KOPT-K1 (cell line): ENCODE data around the gene TTLL9.
"Not testable (repeated sequence)": the region's sequence is repeated elsewhere in the genome, so short reads cannot be mapped to it uniquely, and the experiment has no call there.

Experiments used
- H3K27ac ChIP-seq: fragments of 200-600 bp; sonication (generic); 2 replicates; pipeline ENCODE4 v1.5.1; 2016; ENCODE audit warnings: antibody characterized with exemption, mild to moderate bottlenecking, low read depth, low read length; ENCODE audit not compliant: poor library complexity, severe bottlenecking
- H3K36me3 ChIP-seq: fragments of 200-600 bp; sonication (generic); 2 replicates; pipeline ENCODE4 v1.5.1; 2017; ENCODE audit warnings: antibody characterized with exemption, mild to moderate bottlenecking, low read length, moderate library complexity; ENCODE audit not compliant: insufficient read depth
- H3K9me3 ChIP-seq: fragments of 200-600 bp; sonication (generic); 2 replicates; pipeline ENCODE4 v1.5.1; 2017; ENCODE audit warnings: antibody characterized with exemption, low read length, mild to moderate bottlenecking; ENCODE audit not compliant: insufficient read depth, poor library complexity, severe bottlenecking

The TTLL9 gene

GRCh38 chr20:31909253-31910070 is 39.0 kb downstream of the TTLL9 start:
- Histone ChIP-seq H3K9me3 (no peaks in the 10 kb centered on the region), H3K36me3 (no peaks in the 10 kb centered on the region), H3K27ac (no peak overlapping the region)

DNA sequence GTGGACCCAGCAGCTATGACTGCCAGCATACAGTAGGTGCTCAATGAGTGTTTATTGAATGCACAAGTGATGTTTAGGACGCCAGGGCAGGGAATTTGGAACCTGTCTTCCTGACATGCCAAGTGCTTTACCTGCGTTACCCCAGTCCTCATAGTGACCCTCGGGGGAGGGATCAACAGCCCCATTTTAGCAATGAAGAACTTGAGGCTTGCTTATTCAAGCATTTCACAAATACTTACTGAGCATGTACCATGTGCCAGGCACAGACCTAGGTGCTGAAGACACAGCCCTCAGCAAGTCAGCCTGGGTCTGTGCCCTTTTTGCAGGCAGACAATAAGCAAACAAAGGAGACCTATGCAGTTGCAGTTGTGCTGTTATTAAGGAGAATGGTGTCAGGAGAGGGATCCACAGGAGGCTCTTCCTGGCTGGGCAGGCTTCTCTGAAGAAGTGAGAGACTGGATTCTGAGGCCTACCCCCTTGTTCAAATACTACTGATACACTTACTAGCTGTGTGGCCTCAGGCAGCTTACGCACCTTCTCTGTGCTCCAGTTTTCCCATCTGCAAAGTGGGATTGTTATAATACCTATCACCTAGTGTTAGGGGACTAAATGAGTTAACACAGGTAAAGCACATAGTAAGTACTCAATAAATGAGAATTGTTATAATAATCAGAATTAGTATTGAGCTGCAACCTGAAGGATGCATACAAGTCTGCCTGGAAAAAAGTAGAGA is 39.8 kb downstream of the TTLL9 start:
- no peak overlapping the region for H3K27ac ChIP-seq
- H3K36me3 ChIP-seq: no peaks in the 10 kb centered on the region
- no peaks in the 10 kb centered on the region for H3K9me3 ChIP-seq

- Histone ChIP-seq H3K27ac (no peak overlapping the region), H3K9me3 (no peaks in the 10 kb centered on the region), H3K36me3 (no peaks in the 10 kb centered on the region)
Measured at GRCh38 chr20:31913431-31914157, 43.2 kb downstream of the TTLL9 start.

DNA sequence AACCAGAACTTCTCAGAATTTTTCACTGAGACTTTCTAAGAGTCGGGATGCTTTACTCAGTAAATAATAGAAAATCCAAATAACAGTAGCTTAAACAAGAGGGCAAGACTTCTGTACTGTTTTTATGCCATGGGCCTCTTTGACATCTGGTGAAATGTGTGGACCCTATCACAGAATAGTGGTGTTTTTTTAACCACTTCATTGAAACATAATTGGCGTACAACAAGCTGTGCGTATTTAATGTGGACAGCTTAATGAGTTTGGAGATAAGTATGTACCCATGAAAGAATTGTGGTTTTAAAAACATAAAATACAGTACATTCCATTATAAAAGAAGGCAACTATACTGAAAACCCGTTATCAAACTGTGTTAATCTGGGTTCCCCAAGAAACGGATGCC is 43.7 kb downstream of the TTLL9 start:
- H3K36me3 ChIP-seq: no peaks in the 10 kb centered on the region
- no peak overlapping the region for H3K27ac ChIP-seq
- no peaks in the 10 kb centered on the region for H3K9me3 ChIP-seq

DNA sequence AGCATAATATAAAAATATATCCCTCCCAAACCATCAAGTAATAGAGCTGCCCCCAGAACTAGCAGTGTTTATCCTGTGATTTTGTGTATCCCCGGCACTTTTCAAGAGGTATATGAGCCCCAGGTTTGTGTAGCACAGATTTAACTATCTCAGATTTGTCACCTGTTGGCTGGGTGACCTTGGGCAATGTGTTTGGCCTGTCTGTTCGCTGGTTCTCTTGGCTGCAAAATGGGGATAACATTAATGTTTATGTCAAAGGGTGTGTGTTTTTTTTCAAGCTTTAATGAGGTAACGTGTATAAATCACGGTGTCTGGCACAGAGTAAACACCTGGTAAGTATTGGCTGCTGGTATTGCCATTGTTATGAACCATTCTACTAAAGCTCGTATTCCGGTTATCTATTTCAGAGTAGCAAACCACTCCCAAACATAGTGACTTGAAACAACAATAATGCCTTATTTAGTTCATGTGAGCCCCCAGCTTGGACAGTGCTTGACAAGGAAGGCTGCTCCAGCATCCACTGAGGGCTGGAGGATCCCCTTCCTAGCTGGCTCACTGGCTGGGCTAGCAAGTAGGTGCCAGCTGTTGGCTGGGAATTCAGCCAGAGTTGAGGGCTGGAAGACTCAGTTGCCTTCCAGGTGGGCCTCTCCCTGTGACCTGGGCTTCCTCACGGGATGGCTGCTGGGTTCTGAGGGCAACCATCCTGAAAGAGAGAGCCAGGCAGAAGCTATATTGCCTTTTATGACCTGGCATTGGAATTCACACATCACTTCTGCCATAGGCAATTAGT is 45.3 kb downstream of the TTLL9 start:
- H3K9me3 ChIP-seq: no peaks in the 10 kb centered on the region
- no peak overlapping the region for H3K27ac ChIP-seq
- H3K36me3 ChIP-seq: no peaks in the 10 kb centered on the region

DNA sequence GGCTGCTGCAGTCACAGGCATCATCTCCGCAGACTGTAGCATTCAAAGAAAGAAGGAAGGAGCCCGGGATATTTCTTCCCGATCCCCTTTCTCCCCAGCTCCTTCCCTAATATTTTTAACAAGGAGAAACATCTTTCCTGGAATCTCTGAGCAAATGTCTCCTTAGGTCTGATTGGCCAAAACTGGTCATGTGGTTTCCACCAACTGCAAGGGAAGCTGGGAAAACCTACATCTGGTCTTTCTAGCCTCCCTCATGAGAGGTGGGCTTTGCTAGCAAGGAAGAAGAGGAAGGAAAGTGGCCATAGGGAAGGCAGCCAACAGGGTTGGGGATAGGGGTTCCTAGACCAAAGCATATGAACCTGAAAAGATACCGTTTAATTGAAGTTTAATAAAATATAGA is 46.3 kb downstream of the TTLL9 start:
- no peaks in the 10 kb centered on the region for H3K36me3 ChIP-seq
- H3K27ac ChIP-seq: no peak overlapping the region
- H3K9me3 ChIP-seq: no peaks in the 10 kb centered on the region

DNA sequence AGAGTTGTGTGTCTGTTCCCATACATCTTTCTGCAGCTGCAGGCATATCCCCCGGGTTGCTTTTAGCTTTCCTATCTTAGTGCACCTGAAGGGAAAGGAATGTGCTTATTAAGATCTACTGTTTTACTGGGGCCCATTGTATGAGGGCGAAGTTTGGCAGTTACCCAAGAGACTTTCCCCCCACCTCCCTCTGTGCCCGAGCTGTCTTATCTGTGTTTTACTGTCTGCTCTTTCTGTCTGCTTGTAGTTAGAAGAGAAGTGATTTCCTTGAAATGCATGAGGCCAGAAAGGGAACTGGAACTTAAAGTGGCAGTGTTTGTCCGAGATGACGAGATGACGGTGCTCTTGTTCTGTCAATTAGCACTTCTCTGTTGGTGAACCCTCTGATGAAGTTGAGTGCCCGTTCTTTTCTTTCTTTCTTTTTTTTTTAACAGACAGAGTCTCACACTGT is 47.6 kb downstream of the TTLL9 start:
- H3K36me3 ChIP-seq, H3K9me3 ChIP-seq, H3K27ac ChIP-seq: not testable (repeated sequence)

DNA sequence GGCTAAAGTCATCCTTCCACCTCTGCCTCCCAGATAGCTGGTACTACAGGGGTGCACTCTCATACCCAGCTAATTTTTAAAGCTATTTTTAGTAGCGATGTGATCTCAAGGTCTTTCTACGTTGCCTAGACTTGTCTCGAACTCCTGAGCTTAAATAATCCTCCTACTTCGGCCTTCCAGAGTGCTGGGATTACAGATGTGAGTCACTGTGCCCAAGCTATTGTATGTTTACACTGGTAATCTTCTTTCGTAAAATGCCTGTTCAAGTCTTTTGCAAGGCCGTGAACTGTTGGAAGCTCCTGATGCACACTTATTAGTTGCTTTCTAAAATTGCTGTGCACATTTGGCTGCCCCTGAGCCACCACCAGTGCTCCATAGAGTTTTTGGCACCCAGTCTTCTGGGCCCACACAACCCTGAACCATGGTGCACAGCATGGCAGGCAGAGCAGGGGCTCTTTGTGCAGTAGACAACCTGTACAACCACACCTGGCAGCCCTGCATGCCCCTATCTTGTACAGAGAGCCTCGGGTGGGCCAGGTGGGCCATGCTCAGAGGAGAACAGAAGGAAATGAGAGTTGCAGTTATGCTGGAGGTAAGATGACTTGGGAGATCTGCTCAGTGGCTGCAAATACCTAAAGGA is 48.2 kb downstream of the TTLL9 start:
- H3K36me3 ChIP-seq: no peaks in the 10 kb centered on the region
- H3K27ac ChIP-seq: no peak overlapping the region
- no peaks in the 10 kb centered on the region for H3K9me3 ChIP-seq

GRCh38 chr20:31919410-31920155 is 49.1 kb downstream of the TTLL9 start:
- H3K36me3 ChIP-seq: no peaks in the 10 kb centered on the region
- H3K27ac ChIP-seq: no peak overlapping the region
- no peaks in the 10 kb centered on the region for H3K9me3 ChIP-seq

DNA sequence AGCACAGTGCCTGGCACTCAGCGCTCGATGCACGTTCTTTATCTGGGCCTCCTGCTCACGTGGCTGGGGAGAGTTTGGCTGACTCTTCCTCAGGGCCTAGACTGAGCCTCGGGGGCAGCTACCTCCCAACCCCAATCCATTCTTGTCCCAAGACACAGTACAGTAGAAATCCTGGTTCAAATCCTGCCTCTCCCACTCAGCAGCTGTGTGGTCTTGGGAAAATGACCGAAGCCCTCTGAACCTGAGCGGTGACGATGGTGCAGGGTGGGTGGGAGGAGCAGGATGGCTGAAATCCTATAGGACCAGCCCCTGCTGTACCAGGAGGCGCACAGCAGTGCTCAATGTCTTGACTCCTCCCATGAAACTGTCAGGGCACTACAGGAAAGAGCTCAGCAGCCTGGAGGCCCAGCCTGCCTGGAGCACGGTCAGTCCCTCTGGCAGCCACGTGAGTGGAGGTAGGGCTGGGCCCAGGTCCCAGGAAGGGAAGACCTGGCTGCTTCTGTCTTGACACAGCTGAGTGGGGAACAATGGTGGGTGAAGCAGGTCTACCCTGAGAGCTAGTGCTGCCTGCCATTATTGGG is 49.9 kb downstream of the TTLL9 start:
- no peaks in the 10 kb centered on the region for H3K9me3 ChIP-seq
- no peaks in the 10 kb centered on the region for H3K36me3 ChIP-seq
- H3K27ac ChIP-seq: no peak overlapping the region

DNA sequence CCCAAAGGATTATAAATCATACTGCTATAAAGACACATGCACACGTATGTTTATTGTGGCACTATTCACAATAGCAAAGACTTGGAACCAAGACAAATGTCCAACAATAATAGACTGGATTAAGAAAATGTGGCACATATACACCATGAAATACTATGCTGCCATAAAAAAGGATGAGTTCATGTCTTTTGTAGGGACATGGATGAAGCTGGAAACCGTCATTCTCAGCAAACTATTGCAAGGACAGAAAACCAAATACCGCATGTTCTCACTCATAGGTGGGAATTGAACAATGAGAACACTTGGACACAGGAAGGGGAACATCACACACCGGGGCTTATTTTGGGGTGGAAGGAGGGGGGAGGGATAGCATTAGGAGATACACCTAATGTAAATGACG is 51.0 kb downstream of the TTLL9 start:
- H3K27ac ChIP-seq, H3K9me3 ChIP-seq, H3K36me3 ChIP-seq: not testable (repeated sequence)

GRCh38 chr20:31922181-31922580 is 51.7 kb downstream of the TTLL9 start:
- Histone ChIP-seq H3K9me3 (no peaks in the 10 kb centered on the region), H3K27ac (no peak overlapping the region), H3K36me3 (no peaks in the 10 kb centered on the region)

- H3K36me3 ChIP-seq: no peaks in the 10 kb centered on the region
- H3K27ac ChIP-seq: no peak overlapping the region
- no peaks in the 10 kb centered on the region for H3K9me3 ChIP-seq
Measured at GRCh38 chr20:31922588-31922987, 52.2 kb downstream of the TTLL9 start.
